Measurements from ENCODE around the gene PABPC1L. TPM values are rescaled to one million over a fixed set of nuclear protein-coding genes. Genes with fewer than 3 reads are reported as not detected.

The PABPC1L gene
- total RNA-seq, 1 experiment from 2014 or later, result 127 TPM

DNA sequence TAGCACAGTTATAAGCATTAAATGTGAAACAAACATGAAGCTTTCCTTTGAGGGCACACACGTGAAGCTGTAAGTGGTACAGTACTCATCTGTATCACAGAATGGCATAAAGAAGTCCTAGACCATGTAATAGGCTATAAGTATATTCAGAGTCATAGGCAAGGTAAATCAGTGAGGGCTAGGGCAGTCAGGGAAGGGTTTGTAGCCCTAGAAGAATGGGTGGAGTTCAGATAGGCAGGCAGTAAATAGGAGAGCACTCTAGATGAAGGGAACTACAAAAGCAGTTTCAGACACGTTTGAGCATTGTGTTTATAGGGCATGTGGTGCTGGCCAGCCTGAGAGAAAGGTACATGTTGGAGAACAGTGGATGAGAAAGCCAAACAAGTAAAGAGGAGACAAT is 14.9 kb upstream of the PABPC1L start:
- no peak overlapping the region for H3K27ac ChIP-seq (ENCODE audit: low read depth, low read length)
- DNase-seq (ENCODE audit: low read depth, low spot score), result no peak
- H3K4me3 ChIP-seq (replicated peaks in 1 of 2; ENCODE audit: low read depth in 1 of 2, low read length in 2 of 2), result no peak overlapping the region
- H3K4me1 ChIP-seq (ENCODE audit: control insufficient read depth in 1 of 2, insufficient read depth in 2 of 2, low read length in 2 of 2), result no peaks in the 10 kb centered on the region
- 0 out of 4 replicates have a peak, but pooled peaks cover 0 to 2% of the 10 kb centered on the region in 2 experiments for H3K36me3 ChIP-seq (ENCODE audit: control insufficient read depth in 1 of 2, insufficient read depth in 2 of 2, low read length in 2 of 2)
- peaks cover 23% of the 10 kb centered on the region; the same call in 1 of the 2 replicates for H4K20me1 ChIP-seq (ENCODE audit: insufficient read depth)
- intact Hi-C loops (cut with micrococcal nuclease), result no loop called here
- ChIA-PET CTCF (no interaction called here), POLR2A (interaction anchor here (1.8 kb wide), 1 partner anchor 15 kb away, joined by 5 read pairs; the partner anchor contains the start of gene PABPC1L), RAD21 (ENCODE audit: low non-redundant PET in 1 of 2, low total read pairs in 2 of 2, uncharacterized antibody in 2 of 2, unreplicated experiment in 2 of 2) (no interaction called here)
- H3K79me2 ChIP-seq (ENCODE audit: insufficient read depth, low read length), result peaks cover 100% of the 10 kb centered on the region
- no peak overlapping the region for H3K9ac ChIP-seq (ENCODE audit: low read length)
- no peaks in the 10 kb centered on the region for H3K27me3 ChIP-seq (ENCODE audit: insufficient read depth, low read length)
- H3K9me3 ChIP-seq (ENCODE audit: control insufficient read depth in 1 of 2, insufficient read depth in 1 of 2, low read depth in 1 of 2, low read length in 2 of 2), result no peaks in the 10 kb centered on the region
- TF ChIP-seq CEBPB (IDR thresholded peaks at IDR 0.05; ENCODE audit: low read depth) (no peak), CBX3 (IDR thresholded peaks at IDR 0.05; ENCODE audit: low read depth) (no peak), POLR2A (IDR thresholded peaks at IDR 0.05; ENCODE audit: borderline replicate concordance, extremely low read depth, insufficient read depth, insufficient read length) (no peak), EGR1 (IDR thresholded peaks at IDR 0.05; ENCODE audit: low read depth) (no peak), TCF7L2 (IDR thresholded peaks at IDR 0.05; ENCODE audit: borderline replicate concordance, extremely low read depth, insufficient read depth, insufficient read length) (no peak), REST (IDR thresholded peaks at IDR 0.05; ENCODE audit: low read depth) (no peak), JUND (IDR thresholded peaks at IDR 0.05) (no peak), FOSL1 (IDR thresholded peaks at IDR 0.05; ENCODE audit: low read depth) (no peak)
- TF ChIP-seq, protein P1, sequence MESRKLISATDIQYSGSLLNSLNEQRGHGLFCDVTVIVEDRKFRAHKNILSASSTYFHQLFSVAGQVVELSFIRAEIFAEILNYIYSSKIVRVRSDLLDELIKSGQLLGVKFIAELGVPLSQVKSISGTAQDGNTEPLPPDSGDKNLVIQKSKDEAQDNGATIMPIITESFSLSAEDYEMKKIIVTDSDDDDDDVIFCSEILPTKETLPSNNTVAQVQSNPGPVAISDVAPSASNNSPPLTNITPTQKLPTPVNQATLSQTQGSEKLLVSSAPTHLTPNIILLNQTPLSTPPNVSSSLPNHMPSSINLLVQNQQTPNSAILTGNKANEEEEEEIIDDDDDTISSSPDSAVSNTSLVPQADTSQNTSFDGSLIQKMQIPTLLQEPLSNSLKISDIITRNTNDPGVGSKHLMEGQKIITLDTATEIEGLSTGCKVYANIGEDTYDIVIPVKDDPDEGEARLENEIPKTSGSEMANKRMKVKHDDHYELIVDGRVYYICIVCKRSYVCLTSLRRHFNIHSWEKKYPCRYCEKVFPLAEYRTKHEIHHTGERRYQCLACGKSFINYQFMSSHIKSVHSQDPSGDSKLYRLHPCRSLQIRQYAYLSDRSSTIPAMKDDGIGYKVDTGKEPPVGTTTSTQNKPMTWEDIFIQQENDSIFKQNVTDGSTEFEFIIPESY (IDR thresholded peaks at IDR 0.05; ENCODE audit: extremely low read depth, insufficient replicate concordance, low read length), result no peak
- TF ChIP-seq, protein P2, sequence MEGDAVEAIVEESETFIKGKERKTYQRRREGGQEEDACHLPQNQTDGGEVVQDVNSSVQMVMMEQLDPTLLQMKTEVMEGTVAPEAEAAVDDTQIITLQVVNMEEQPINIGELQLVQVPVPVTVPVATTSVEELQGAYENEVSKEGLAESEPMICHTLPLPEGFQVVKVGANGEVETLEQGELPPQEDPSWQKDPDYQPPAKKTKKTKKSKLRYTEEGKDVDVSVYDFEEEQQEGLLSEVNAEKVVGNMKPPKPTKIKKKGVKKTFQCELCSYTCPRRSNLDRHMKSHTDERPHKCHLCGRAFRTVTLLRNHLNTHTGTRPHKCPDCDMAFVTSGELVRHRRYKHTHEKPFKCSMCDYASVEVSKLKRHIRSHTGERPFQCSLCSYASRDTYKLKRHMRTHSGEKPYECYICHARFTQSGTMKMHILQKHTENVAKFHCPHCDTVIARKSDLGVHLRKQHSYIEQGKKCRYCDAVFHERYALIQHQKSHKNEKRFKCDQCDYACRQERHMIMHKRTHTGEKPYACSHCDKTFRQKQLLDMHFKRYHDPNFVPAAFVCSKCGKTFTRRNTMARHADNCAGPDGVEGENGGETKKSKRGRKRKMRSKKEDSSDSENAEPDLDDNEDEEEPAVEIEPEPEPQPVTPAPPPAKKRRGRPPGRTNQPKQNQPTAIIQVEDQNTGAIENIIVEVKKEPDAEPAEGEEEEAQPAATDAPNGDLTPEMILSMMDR (IDR thresholded peaks at IDR 0.05 in 2 of 3, conservative IDR thresholded peaks at IDR 0.05 in 1 of 3; ENCODE audit: borderline replicate concordance in 1 of 3, insufficient read depth in 1 of 3, low read depth in 2 of 3, low read length in 2 of 3), result no peak
- TF ChIP-seq, protein P3, sequence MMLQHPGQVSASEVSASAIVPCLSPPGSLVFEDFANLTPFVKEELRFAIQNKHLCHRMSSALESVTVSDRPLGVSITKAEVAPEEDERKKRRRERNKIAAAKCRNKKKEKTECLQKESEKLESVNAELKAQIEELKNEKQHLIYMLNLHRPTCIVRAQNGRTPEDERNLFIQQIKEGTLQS (IDR thresholded peaks at IDR 0.05), result no peak
- H2AFZ ChIP-seq (ENCODE audit: low read depth, low read length, poor library complexity, severe bottlenecking), result no peak overlapping the region
- no TSS peak for BruUV-seq (replicated peaks)
- no peaks in the 10 kb centered on the region for H3K9me2 ChIP-seq (ENCODE audit: insufficient read depth)
- H3K4me2 ChIP-seq (ENCODE audit: low read length), result no peak overlapping the region
- no peak for ATAC-seq

Measured in HCT116 (cell line).